B cell (primary cell): ENCODE results near the gene PHF12.

ENCODE experiments used
- CTCF ChIP-seq: fragments of 200-600 bp; IDR thresholded peaks from one replicate; pipeline ENCODE4 v1.8.0; 2022; ENCODE audit warnings: antibody characterized with exemption, mild to moderate bottlenecking
- EZH2 ChIP-seq: IDR thresholded peaks from 2 replicates; pipeline ENCODE4 v1.6.1; 2012; ENCODE audit warnings: borderline replicate concordance, low read depth, mild to moderate bottlenecking, moderate library complexity, low read length; ENCODE audit not compliant: insufficient read depth, poor library complexity, severe bottlenecking

GRCh38 chr17:28861393-28862203 is 89.7 kb downstream of the PHF12 start:
- no peak for TF ChIP-seq CTCF
- TF ChIP-seq EZH2, result no peak
